ENCODE results near the gene CENPC. TPM values are rescaled to one million over a fixed set of nuclear protein-coding genes. Genes with fewer than 3 reads are reported as not detected.
"Not testable (repeated sequence)": the region's sequence is repeated elsewhere in the genome, so short reads cannot be mapped to it uniquely, and the experiment has no call there.

Gene CENPC
- total RNA-seq, 1 donor from 2014 or later, result 9.6 TPM

DNA sequence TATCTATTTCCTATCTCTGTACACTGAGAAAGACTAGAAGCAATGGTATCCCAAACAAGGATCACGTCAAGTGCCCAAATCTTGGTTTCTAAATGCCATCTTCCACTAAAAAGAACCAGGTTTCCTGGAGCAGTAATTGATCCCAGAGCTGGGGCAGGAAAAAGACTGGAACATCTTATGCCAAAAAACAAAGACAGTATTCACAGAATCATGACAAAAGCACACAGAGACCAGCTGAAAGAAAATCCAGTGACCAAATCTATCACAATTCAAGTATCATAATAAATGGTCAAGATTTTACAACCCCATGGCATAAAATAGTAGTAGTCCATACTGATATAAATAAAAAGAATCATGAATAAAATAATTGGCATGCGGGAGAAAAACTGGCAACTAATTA, 44.9 kb downstream of the CENPC start:
- DNase-seq (no peak), ATAC-seq (no peak)
- intact Hi-C loops (cut with micrococcal nuclease), result no loop called here

DNA sequence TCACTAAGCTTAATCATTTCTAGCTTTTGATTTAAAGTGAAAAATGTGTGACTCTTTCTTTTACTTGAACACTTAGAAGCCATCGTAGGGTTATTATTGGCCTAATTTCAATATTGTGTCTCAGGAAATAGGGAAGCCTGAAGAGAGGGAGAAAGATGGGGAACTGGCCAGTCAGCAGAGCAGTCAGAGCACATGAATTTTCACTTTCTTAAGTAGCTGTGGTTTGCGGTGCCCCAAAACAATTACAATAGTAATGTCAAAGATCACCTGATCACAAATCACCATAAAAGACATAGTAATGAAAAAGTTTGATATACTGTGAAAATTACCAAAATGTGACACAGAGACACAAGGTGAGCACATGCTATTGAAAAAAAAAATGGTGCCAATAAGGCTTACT, 45.5 kb downstream of the CENPC start:
- ATAC-seq (no peak), DNase-seq (no peak)
- intact Hi-C loops (cut with micrococcal nuclease), result no loop called here

DNA sequence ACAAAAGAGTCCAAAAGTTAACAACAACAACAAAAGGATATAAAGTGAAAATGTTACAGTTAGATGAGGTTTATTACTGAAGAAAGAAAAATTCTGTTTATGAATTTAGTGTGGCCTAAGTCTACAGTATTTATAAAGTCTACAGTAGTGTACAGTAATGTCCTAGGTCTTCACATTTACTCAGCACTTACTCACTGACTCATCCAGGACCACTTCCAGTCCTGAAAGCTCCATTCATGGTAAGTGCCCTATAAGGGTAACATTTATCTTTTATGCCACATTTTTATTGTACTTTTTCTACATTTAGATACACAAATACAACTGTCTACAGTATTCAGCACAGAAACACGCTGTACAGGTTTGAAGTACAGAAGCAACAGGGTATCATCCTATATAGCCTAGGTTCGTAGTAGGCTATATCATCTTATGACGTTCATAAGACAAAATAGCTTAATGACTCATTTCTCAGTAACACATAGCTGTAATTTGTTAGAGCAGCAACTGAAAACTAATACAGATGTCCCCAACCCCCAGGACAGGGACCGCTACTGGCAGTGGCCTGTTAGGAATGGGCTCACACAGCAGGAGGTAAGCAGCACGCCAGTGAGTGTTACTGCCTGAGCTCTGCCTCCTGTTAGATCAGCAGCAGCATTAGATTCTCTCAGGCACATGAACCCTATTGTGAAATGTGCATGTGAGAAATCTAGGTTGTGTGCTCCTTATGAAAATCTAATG, 61.3 kb downstream of the CENPC start:
- ATAC-seq, result no peak
- intact Hi-C loops (cut with micrococcal nuclease), result no loop called here

DNA sequence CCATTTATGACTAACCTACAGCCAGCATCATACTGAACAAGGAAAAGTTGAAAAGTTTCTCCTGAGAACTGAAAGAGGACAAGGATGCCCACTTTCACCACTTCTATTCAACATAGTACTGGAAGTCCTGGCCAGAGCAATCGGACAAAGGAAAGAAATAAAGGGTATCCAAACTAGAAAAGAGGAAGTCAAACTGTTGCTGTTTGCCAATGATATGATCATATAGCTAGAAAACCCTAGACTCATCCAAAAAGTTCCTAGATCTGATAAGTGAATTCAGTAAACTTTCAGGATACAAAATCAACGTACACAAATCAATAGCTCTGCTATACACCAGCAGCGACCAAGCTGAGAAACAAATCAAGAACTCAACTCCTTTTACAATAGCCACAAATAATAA, 64.5 kb downstream of the CENPC start:
- no peak for DNase-seq
- ATAC-seq, result no peak
- intact Hi-C loops (cut with micrococcal nuclease), result no loop called here

More for the DNA sequence above, 61.3 kb downstream of the CENPC start:
- DNase-seq, result no peak

DNA sequence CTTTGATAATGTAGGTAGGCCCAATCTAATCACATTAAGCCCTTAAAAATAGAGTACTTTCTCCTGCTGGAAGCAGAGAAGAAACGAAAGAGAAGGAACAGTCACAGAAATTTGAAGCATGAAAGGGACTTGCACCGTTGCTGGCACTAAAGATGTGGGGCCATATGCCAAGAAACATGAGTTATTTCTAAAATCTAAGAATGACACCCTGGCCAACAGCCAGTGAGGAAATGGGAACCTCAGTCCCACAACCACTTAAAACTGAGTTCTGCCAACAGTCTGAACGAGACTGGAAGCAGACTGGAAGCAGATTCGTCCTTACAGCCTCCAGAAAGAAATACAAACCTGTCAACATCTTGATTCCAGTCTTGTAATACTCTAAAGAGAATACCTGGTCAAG, 70.1 kb downstream of the CENPC start:
- intact Hi-C loops (cut with micrococcal nuclease), result no loop called here
- no peak for ATAC-seq
- no peak for DNase-seq

DNA sequence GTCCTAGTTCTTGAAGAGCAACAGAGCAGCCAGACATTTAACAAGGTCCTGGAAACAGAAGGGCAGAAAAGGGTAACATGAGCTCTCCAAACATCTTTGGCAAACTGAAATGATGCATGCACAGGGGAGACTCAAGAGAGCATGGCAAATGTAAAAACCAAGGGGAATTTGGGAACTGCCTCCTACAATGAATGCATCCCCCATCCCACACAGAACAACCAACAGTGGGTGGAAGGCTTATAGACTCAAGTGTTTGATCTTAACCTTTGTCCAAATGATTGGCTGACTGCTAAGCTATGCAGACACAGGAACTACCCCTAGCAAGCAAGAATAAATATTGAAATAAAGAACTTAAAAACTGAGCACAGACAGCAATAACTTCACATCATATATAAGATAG, 74.4 kb downstream of the CENPC start:
- intact Hi-C loops (cut with micrococcal nuclease), result no loop called here
- ATAC-seq, result no peak
- no peak for DNase-seq

DNA sequence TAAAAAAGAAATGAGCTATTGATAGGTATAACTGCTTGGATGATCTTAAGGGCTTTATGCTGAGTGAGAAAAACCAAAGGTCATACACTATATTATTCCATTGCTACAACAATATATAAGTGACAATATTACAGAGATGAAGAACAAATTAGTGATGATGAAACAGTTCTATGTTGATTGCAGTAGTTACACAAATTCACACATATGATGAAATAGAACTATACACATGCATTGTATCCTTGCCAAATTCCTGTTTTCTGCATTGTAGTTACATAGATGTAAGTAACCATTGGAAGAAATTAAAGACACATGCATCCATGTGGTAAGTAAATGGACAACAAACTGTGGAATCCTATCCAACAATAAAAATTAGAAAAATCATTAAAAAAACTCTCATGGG, 76.5 kb downstream of the CENPC start:
- ATAC-seq (no peak), DNase-seq (no peak)
- intact Hi-C loops (cut with micrococcal nuclease), result no loop called here

DNA sequence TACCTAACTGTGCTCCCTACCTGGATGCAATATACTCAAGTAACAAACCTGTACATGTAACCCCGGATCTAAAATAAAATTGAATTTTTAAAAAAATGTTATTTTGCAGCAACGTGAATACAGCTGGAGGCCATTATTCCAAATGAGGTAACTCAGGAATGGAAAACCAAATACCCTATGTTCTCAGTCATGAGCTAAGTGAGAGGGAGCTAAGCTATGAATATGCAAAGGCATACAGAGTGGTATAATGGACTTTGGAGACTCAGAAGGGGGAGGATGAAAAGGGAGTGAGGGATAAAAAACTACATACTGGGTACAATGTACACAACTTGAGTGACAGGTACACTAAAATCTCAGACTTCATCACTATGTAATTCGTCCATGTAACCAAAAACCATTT, 78.6 kb downstream of the CENPC start:
- no peak for DNase-seq
- intact Hi-C loops (cut with micrococcal nuclease), result no loop called here
- no peak for ATAC-seq

DNA sequence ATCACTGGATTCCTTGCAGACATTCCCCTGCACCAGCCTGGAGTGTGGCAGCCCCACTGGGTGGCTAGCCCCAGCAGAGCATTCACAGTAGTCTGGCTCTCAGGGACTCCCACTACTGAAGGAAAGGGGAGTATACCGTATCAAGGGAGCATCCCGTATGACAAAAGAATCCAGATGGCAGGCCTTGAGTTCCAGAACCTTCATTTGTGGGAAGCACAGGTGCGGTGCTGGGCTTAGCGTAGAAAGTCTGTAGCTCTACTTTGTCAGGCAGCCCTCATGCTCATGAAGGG, 79.6 kb downstream of the CENPC start:
- DNase-seq, result no peak
- intact Hi-C loops (cut with micrococcal nuclease), result no loop called here
- ATAC-seq, result no peak

DNA sequence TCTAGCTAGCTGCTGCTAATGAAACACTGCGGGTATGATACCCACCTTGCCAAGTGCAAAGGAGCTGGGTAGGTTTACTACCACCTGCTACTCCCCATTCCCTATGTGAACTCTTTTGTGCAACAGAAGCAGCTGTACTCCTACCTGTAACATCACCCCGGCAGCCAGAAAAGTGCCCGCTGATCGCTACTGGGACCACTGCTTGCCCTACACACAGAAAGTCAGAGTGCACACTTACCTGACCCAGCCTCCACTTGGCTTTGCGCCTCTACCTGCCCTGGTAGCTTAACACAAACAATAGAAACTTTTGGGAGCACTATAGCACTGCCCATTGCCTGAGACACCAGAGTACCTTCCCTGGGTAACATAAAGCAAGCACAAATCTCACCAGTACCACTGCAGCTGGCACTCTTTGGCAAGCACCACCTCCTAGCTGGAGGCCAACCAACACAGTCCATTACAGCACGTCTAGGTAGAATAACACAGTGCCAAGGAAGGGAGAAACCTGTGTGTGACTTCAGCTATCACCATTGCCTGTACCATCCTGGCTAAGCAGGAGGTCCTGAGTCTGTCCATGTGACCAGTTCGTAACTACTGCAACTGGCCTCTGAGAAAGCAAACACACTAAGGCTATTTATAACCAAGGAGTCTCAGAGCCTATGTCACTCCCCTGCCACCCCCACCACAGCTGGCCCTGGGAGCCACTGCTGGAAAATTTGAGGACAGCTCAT, 80.1 kb downstream of the CENPC start:
- DNase-seq, result no peak
- intact Hi-C loops (cut with micrococcal nuclease), result no loop called here
- peak; percentile 88 for ATAC-seq

DNA sequence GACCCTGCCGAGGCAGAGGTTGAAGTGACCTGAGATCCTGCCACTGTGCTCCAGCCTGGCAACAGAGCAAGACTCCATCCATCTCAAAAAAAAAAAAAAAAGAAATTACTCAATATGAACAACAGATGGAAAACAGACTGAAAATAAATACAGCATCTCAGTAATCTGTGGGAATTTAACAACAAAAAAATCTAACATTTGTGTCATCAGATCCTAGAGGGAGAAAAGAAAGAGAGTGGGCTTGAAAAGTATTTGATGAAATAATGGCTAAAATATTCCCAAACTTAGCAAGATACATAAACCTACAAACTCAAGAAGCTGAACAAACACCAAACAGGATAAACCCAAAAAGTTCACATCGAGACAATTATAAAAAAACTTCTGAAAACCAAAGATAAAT, 84.7 kb downstream of the CENPC start:
- intact Hi-C loops (cut with micrococcal nuclease), result no loop called here
- DNase-seq (no peak), ATAC-seq (peak; percentile 27)

DNA sequence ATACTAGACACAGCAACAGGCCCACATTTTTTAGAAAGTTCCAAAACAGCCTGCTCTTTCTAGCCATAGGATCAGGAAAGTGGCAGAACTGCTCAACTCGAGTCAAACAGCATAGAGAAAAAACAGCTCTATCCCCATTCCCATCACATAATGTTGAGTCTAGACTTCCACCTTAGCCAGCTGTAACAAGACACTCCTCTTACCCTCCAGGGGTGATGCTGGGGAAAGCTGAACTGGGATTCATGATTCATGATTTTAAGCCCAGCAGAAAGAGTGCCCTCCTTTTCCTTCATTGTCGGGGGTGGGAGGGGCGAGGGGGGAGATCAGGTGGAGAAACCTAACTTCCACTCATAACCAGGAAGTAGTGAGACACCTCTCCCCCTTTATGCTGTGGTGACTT, 86.1 kb downstream of the CENPC start:
- no peak for DNase-seq
- intact Hi-C loops (cut with micrococcal nuclease), result no loop called here
- ATAC-seq, result no peak

DNA sequence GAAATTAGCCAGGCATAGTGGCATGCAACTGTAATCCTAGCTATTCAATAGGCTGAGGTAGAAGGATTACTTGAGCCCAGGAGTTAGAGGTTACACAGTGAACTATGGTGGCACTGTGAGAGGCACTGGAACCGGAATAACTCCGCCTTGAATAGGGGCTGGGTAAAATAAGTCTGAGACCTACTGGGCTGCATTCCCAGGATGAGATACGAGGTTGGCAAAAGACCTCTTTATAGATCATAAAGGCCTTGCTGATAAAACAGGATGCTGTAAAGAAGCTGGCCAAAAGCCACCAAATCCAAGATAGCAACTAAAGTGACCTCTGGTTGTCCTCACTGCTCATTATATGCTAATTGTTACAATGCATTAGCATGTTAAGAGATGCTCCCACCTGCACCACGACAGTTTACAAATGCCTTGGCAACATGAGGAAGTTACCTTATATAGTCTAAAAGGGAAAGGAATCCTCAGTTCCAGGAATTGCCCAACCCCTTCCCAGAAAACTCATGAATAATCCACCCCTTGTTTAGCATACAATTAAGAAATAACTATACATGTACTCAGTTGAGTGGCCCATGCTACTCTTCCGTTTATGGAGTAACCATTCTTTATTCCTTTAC, 88.6 kb downstream of the CENPC start:
- ATAC-seq (peak; percentile 33), DNase-seq (no peak)
- intact Hi-C loops (cut with micrococcal nuclease), result no loop called here

DNA sequence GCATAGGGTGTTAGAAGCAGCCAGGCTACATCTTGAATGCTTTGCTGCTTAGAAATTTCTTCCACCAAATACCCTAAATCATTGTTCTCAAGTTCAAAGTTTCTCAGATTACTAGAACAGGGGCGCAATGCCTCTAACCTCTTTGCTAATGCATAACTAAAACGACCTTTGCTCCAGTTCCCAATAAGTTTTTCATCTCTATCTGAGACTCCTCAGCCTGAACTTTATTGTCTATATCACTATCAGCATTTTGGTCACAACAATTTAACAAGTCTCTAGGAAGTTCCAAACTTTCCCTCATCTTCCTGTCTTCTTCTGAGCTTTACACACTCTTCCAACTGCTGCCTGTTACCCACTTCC, 92.5 kb downstream of the CENPC start:
- intact Hi-C loops (cut with micrococcal nuclease); ATAC-seq; DNase-seq: not testable (repeated sequence)

DNA sequence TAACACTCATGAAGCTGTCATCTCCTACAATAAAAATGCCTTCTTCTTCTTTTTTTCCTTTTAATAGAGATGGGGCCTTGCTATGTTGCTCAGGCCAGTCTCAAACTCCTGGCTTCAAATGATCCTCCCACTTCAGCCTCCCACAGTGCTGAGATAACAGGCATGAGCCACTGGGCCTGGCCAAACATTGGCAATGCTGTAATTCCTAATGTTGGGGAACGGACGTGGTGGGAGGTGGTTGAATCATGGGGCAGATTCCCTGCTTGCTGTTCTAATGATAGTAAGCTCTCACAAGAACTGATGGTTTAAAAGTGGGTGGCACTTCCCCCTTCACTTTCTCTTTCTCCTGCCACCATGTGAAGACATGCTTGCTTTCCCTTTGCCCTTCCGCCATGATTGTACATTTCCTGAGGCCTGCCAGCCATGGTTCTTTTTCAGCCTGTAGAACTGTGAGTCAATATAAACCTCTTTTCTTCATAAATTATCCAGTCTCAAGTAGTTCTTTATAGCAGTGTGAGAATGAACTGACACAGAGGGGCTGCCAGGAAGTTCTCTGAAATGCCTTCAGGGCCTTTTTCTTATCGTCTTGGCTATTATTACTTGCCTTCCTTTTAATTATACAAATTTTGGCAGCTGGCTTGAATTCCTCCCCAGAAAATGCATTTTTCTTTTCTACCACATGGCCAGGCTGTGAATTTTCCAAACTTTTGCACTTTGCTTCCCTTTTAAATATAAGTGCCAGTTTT, 93.0 kb downstream of the CENPC start:
- DNase-seq (no peak), ATAC-seq (no peak)
- intact Hi-C loops (cut with micrococcal nuclease), result no loop called here

DNA sequence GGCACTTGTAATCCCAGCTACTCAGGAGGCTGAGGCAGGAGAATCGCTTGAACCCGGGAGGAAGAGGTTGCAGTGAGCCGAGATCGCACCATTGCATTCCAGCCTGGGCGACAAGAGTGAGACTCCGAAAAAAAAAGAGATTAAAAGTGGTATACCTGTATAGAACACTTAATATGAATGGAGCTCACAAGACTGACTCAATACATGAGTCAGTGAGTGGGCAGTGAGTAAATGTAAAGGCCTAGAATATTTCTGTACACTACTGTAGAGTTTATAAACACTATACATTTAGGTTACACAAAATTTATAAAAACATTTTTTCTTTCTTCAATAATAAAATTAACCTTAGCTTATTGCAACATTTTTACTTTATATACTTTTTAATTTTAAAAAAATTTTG, 93.8 kb downstream of the CENPC start:
- ATAC-seq, result no peak
- DNase-seq, result no peak
- intact Hi-C loops (cut with micrococcal nuclease), result no loop called here

DNA sequence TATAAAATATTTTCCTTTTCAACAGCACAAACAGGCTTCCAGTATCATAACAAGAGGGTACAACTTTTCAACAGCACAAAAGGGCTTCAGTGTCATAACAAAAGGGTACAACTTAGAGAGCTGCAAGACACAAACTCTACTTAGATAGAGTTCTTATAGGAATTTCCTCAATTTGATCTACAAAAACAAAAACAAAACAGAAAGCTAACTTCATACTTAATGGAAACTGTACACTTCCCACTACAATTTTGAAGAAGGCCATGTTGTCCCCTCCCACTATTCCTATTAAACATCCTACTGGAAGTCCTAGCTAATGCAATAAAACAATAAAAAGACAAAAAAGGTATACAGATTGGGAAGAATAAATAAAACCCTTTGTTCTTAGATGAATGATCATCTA, 96.7 kb downstream of the CENPC start:
- no peak for DNase-seq
- no peak for ATAC-seq
- intact Hi-C loops (cut with micrococcal nuclease), result no loop called here

DNA sequence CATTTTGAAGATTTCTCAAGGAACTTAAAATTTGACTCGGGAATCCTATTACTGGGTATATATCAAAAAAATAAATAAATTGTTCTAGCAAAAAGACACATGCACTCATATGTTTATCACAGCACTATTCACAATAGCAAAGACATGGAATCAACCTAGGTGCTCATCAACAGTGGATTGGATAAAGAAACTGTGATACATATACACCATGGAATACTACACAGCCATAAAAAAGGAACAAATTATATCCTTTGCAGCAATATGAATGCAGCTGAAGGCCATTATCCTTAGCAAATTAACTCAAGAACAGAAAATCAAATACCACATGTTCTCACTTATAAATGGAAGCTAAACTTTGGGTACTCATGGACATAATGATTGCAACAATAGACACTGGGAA, 97.4 kb downstream of the CENPC start:
- intact Hi-C loops (cut with micrococcal nuclease), result no loop called here
- ATAC-seq, result no peak
- no peak for DNase-seq

DNA sequence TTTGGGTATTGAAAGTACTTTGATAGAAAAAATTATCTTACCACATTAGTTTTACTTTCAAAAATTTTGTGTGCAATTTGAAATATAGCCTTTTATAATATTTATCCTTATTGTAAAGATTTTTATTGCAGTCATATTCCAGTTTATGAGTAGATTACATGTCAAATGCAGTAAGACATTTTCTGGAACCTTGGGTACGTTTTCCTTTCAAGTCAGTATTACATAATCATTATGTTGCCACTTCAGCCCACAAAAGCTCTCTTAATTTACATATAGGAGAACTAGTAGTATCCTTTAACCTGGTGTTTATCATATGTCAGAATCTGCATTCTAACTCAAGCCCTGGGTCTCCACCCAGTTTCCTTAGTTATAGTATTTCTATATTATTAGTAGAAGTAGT, 98.5 kb downstream of the CENPC start:
- ATAC-seq (no peak), DNase-seq (no peak)
- intact Hi-C loops (cut with micrococcal nuclease), result no loop called here

DNA sequence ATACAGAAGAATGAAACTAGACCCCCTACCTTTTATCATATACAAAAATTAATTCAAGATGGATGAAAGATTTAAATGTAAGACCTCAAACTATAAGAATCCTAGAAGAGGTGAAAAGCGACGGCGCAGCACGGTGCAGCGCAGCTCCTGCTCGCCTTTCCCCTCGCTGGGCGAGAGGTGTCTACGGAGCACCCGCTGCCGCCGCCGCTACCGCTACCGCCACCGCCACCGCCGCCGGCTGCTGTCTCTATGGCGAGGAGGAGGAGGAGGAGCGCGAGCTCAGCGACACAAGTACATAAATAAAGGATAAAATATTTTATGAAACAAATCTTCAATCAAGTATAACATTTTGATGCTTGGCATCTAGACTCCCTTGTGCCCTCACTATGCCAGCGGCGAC, 99.4 kb downstream of the CENPC start:
- intact Hi-C loops (cut with micrococcal nuclease); DNase-seq; ATAC-seq: not testable (repeated sequence)
